HepG2 (cell line): ENCODE data around the gene ZCCHC17. TPM values are rescaled to one million over a fixed set of nuclear protein-coding genes. Genes with fewer than 3 reads are reported as not detected.

Experiments used
- CREM ChIP-seq, 2 experiments: sonication (generic) in 1 of 2; formaldehyde crosslinking in 1 of 2; IDR thresholded peaks; 2 replicates each; pipeline versions ENCODE4 v1.4.0 to v1.6.1; 2016 to 2020; ENCODE audit warnings: antibody characterized with exemption in 1 of 2, mild to moderate bottlenecking in 1 of 2, missing genetic modification reagents in 1 of 2
- DMTF1 ChIP-seq: sonication (generic); formaldehyde crosslinking; IDR thresholded peaks from 2 replicates; pipeline ENCODE4 v1.4.0; 2020; ENCODE audit warnings: mild to moderate bottlenecking, missing genetic modification reagents
- DR1 ChIP-seq: sonication (generic); formaldehyde crosslinking; IDR thresholded peaks from 2 replicates; pipeline ENCODE4 v1.8.0; 2021; ENCODE audit warnings: mild to moderate bottlenecking, missing genetic modification reagents, inconsistent platforms
- GPN1 ChIP-seq: sonication (generic); formaldehyde crosslinking; IDR thresholded peaks from 2 replicates; pipeline ENCODE4 v1.5.1; 2020; ENCODE audit warnings: missing genetic modification reagents, borderline replicate concordance
- HNRNPH1 ChIP-seq: fragments of 200-400 bp; formaldehyde crosslinking; optimal IDR thresholded peaks from 2 replicates; pipeline ENCODE3; 2017; ENCODE audit warnings: mild to moderate bottlenecking, low read depth, low read length
- JUN ChIP-seq: sonication (generic); formaldehyde crosslinking; IDR thresholded peaks from 2 replicates; pipeline ENCODE4 v1.4.0; 2020; ENCODE audit warnings: mild to moderate bottlenecking, missing genetic modification reagents
- KDM5A ChIP-seq: fragments of 200-600 bp; sonication (generic); IDR thresholded peaks from 2 replicates; pipeline ENCODE4 v1.7.0; 2018; ENCODE audit warnings: antibody characterized with exemption, mild to moderate bottlenecking, low read length, borderline replicate concordance
- MTA1 ChIP-seq: sonication (generic); formaldehyde crosslinking; IDR thresholded peaks from 2 replicates; pipeline ENCODE4 v1.4.0; 2020; ENCODE audit warnings: missing genetic modification reagents, mild to moderate bottlenecking, borderline replicate concordance
- NFYB ChIP-seq: sonication (generic); formaldehyde crosslinking; IDR thresholded peaks from 2 replicates; pipeline ENCODE4 v1.4.0; 2020; ENCODE audit warnings: missing genetic modification reagents
- NRL ChIP-seq: sonication (generic); formaldehyde crosslinking; IDR thresholded peaks from 2 replicates; pipeline ENCODE4 v1.5.0; 2020; ENCODE audit warnings: missing genetic modification reagents, mild to moderate bottlenecking, moderate library complexity, borderline replicate concordance
- PHF20 ChIP-seq: sonication (generic); formaldehyde crosslinking; IDR thresholded peaks from 2 replicates; pipeline ENCODE4 v1.5.0; 2020; ENCODE audit warnings: mild to moderate bottlenecking, missing genetic modification reagents
- POGZ ChIP-seq: sonication (generic); formaldehyde crosslinking; IDR thresholded peaks from 2 replicates; pipeline ENCODE4 v1.4.0; 2020; ENCODE audit warnings: mild to moderate bottlenecking, missing genetic modification reagents
- REL ChIP-seq: sonication (generic); formaldehyde crosslinking; conservative IDR thresholded peaks from 2 replicates; pipeline ENCODE4 v1.8.0; 2022; ENCODE audit warnings: mild to moderate bottlenecking, missing genetic modification reagents, moderate library complexity
- SALL2 ChIP-seq: sonication (generic); formaldehyde crosslinking; IDR thresholded peaks from 2 replicates; pipeline ENCODE4 v1.8.1; 2023; ENCODE audit warnings: mild to moderate bottlenecking, missing genetic modification reagents, inconsistent platforms
- SRSF1 ChIP-seq: fragments of 200-400 bp; formaldehyde crosslinking; optimal IDR thresholded peaks from 2 replicates; pipeline ENCODE3; 2017; ENCODE audit warnings: mild to moderate bottlenecking, low read depth, low read length, moderate library complexity
- ZNF101 ChIP-seq: sonication (generic); formaldehyde crosslinking; IDR thresholded peaks from 2 replicates; pipeline ENCODE4 v1.4.0; 2020; ENCODE audit warnings: mild to moderate bottlenecking, low read depth, missing genetic modification reagents, borderline replicate concordance
- ZNF124 ChIP-seq: sonication (generic); formaldehyde crosslinking; IDR thresholded peaks from 2 replicates; pipeline ENCODE4 v1.4.0; 2020; ENCODE audit warnings: missing genetic modification reagents
- ZNF251 ChIP-seq: sonication (generic); formaldehyde crosslinking; IDR thresholded peaks from 2 replicates; pipeline ENCODE4 v1.9.0; 2021; ENCODE audit warnings: mild to moderate bottlenecking, missing genetic modification reagents
- ZNF503 ChIP-seq: sonication (generic); formaldehyde crosslinking; IDR thresholded peaks from 2 replicates; pipeline ENCODE4 v1.4.0; 2020; ENCODE audit warnings: missing genetic modification reagents
- ZNF616 ChIP-seq: sonication (generic); formaldehyde crosslinking; IDR thresholded peaks from 2 replicates; pipeline ENCODE4 v1.5.0; 2020; ENCODE audit warnings: low read depth, mild to moderate bottlenecking, missing genetic modification reagents
- ZNF841 ChIP-seq: sonication (generic); formaldehyde crosslinking; IDR thresholded peaks from 2 replicates; pipeline ENCODE4 v1.8.1; 2023; ENCODE audit warnings: missing genetic modification reagents, borderline replicate concordance
- ZSCAN22 ChIP-seq: sonication (generic); formaldehyde crosslinking; IDR thresholded peaks from 2 replicates; pipeline ENCODE4 v1.4.0; 2020; ENCODE audit warnings: mild to moderate bottlenecking, missing genetic modification reagents
- ZSCAN29 ChIP-seq: sonication (generic); formaldehyde crosslinking; conservative IDR thresholded peaks from 2 replicates; pipeline ENCODE4 v1.4.0; 2020; ENCODE audit warnings: mild to moderate bottlenecking, missing genetic modification reagents
- ZUFSP ChIP-seq: sonication (generic); formaldehyde crosslinking; IDR thresholded peaks from 2 replicates; pipeline ENCODE4 v1.9.0; 2021; ENCODE audit warnings: missing genetic modification reagents, mild to moderate bottlenecking, borderline replicate concordance
- polyA plus RNA-seq, 8 experiments: library from polyadenylated mRNA; depleted of rRNA in 3 of 8; stranded (reverse) in 7 of 8; unstranded in 1 of 8; fragments of >200 nt; fragmentation: Illumina TruSeq in 4 of 8; extraction: Trizol in 4 of 8; gene quantifications; 2 replicates each; pipeline versions ENCODE4 v1.2.1 to v1.2.3, GENCODE V29; 2011 to 2016; ENCODE audit warnings: low read depth in 4 of 8, missing spikeins in 1 of 8, mixed read lengths in 1 of 8; ENCODE audit not compliant: insufficient read depth in 1 of 8
- total RNA-seq, 5 experiments: library from RNA; depleted of rRNA; stranded (reverse); fragments of >200 nt; fragmentation: Illumina TruSeq; extraction: Trizol; gene quantifications; 2 replicates each; pipeline ENCODE4 v1.2.3, GENCODE V29; 2016; ENCODE audit warnings: low read depth in 1 of 5

Gene ZCCHC17
- total and polyA plus RNA-seq, 2 of the 13 experiments (the other 11 are each of a cell fraction or from before 2014, with no cell fraction given) = 20.5 to 53.0 TPM

GRCh38 chr1:31413405-31414001 lies 116.7 kb downstream of the ZCCHC17 start (continued):
- TF ChIP-seq ZNF101 (no peak), HNRNPH1 (no peak), POGZ (CRISPR knock-in tag) (no peak), ZNF251 (no peak), JUN (CRISPR knock-in tag) (no peak), ZNF616 (CRISPR knock-in tag) (no peak), REL (CRISPR knock-in tag) (0 out of 2 replicates have a peak, but pooled peaks have one; percentile 43), GPN1 (CRISPR knock-in tag) (no peak), ZNF841 (CRISPR knock-in tag) (no peak), KDM5A (no peak; the same call in 1 of the 2 replicates), DMTF1 (CRISPR knock-in tag) (no peak), PHF20 (CRISPR knock-in tag) (no peak), NFYB (no peak), SRSF1 (no peak), CREM (IDR thresholded peaks at IDR 0.05) (no peak), CREM (CRISPR knock-in tag; IDR thresholded peaks at IDR 0.05) (no peak), ZUFSP (CRISPR knock-in tag) (no peak), ZNF124 (CRISPR knock-in tag) (no peak), SALL2 (0 out of 2 replicates have a peak, but pooled peaks have one; percentile 37), NRL (CRISPR knock-in tag) (no peak; the same call in 1 of the 2 replicates), ZSCAN22 (CRISPR knock-in tag) (no peak), DR1 (CRISPR knock-in tag) (no peak), ZNF503 (CRISPR knock-in tag) (no peak), ZSCAN29 (no peak), MTA1 (CRISPR knock-in tag) (peak; percentile 65; the same call in 1 of the 2 replicates)
